Pancreas (tissue), 10 donors: ENCODE data around the gene BCR. TPM values are rescaled to one million over a fixed set of nuclear protein-coding genes. Genes with fewer than 3 reads are reported as not detected.

Experiments
- ATAC-seq, 4 donors: fragments of 200-7000 bp; cut with Tn5 transposase; one replicate each; pipeline versions ENCODE4 v1.8.0 to v1.9.1; 2020; ENCODE audit warnings: mild to moderate bottlenecking in 4 of 4, moderate library complexity in 4 of 4
- DNase-seq, 6 donors: peaks; one replicate each; pipeline ENCODE4 v3.0.0-alpha.2; 2020
- FAIRE-seq: peaks from 2 replicates; lab custom pipeline; 2012; peaks lifted over from hg19 to GRCh38; lab: Jason Lieb, UNC
- H3K27ac ChIP-seq, 4 donors: fragments of 200-600 bp; sonication (generic); 1 replicate in 3 of 4; 2 replicates in 1 of 4; pipeline versions ENCODE4 v1.5.0 to v1.8.0; 2020
- H3K27me3 ChIP-seq, 4 donors: fragments of 200-600 bp; one replicate each; pipeline ENCODE4 v1.8.0; 2021
- H3K36me3 ChIP-seq, 3 donors: fragments of 200-600 bp; sonication (generic) in 1 of 3; one replicate each; pipeline versions ENCODE4 v1.5.0 to v1.8.0; 2020 to 2021
- H3K4me1 ChIP-seq, 3 donors: fragments of 200-600 bp; one replicate each; pipeline ENCODE4 v1.8.0; 2021
- H3K4me3 ChIP-seq, 4 donors: fragments of 200-600 bp; sonication (generic) in 2 of 4; one replicate each; pipeline versions ENCODE4 v1.5.0 to v1.8.0; 2020 to 2021
- H3K9me3 ChIP-seq, 4 donors: fragments of 200-600 bp; one replicate each; pipeline ENCODE4 v1.8.0; 2021
- CTCF ChIP-seq, 4 donors: fragments of 200-600 bp; sonication (generic) in 3 of 4; IDR thresholded peaks; one replicate each; pipeline versions ENCODE4 v1.5.0 to v1.8.0; 2021; ENCODE audit warnings: antibody characterized with exemption in 4 of 4
- WGBS, 2 donors: extraction: QIAGEN DNeasy Blood & Tissue Kit; methylation state at CpG; one replicate each; pipeline ENCODE4 v1.1.7; 2013; 5-methylcytosine and 5-hydroxymethylcytosine counted together
- intact Hi-C, 3 donors: fragments of 100-400 bp; cut with DNase I; formaldehyde crosslinking; loops; one replicate each; pipeline versions ENCODE4 v1.11.1 to v1.14.2; 2022
- polyA plus RNA-seq, 2 donors: library from polyadenylated mRNA; stranded (reverse); fragments of 200-250 nt; gene quantifications; one replicate each; pipeline ENCODE4 v1.2.3, GENCODE V29; 2013
- total RNA-seq, 6 donors: library from RNA; stranded (reverse); fragmentation: NEBNext Ultra II Directional in 4 of 6; extraction: Animal tissue kit (Norgen Biotek cat#: 25700) in 4 of 6; gene quantifications; one replicate each; pipeline versions ENCODE4 v1.2.1 to v1.2.4, GENCODE V29; 2021 to 2023
- donor health status: healthy with polysubstance abuse.
- donor health status: DM: no; HTN: no; CAD: no; lungs with moderate emphysema.
- donor health status: DM: no; HTN: no; CAD: no.
- donor health status: control.
- donor health status: control.
- donor health status: Bipolar disorder and iron deficiency.
- donor health status: DM: yes; HTN: yes; CAD: no.
- donor health status: DM: no; HTN: no; CAD: no.
- donor health status: DM: no; HTN: no; CAD: no.
- donor health status: DM: yes; HTN: yes; CAD: no.

Gene BCR
- total and polyA plus RNA-seq, 8 donors: 15.5 to 35.9 (median 18.1) TPM

- no peak for TF ChIP-seq CTCF (IDR thresholded peaks at IDR 0.05)
- FAIRE-seq: no peak
- H3K27ac ChIP-seq: no peak overlapping the region
These were observed 29.5 kb upstream of the BCR start for GRCh38 chr22:23150762-23151161.

GRCh38 chr22:23151827-23152226, 28.5 kb upstream of the BCR start:
- 83 to 93% methylated on average over 16 of the region's 16 CpGs for WGBS, 2 donors
- FAIRE-seq: no peak
- no peak overlapping the region for H3K4me3 ChIP-seq
- no peak overlapping the region for H3K27ac ChIP-seq
- intact Hi-C loops: no loop called here
- no peaks in the 10 kb centered on the region for H3K9me3 ChIP-seq
- DNase-seq: no peak
- no peaks in the 10 kb centered on the region for H3K36me3 ChIP-seq
- no peaks in the 10 kb centered on the region for H3K27me3 ChIP-seq
- no peak for ATAC-seq
- TF ChIP-seq CTCF (IDR thresholded peaks at IDR 0.05): no peak
- H3K4me1 ChIP-seq: peaks cover 4 to 12% (median 10%) of the 10 kb centered on the region in 3 donors

More at GRCh38 chr22:23150762-23151161, 29.5 kb upstream of the BCR start:
- WGBS, 2 donors: 84 to 86% methylated on average over 6 of the region's 6 CpGs
- H3K9me3 ChIP-seq: no peaks in the 10 kb centered on the region
- intact Hi-C loops: no loop called here
- H3K4me1 ChIP-seq: peaks cover 4 to 12% (median 10%) of the 10 kb centered on the region in 3 donors
- DNase-seq: no peak
- no peaks in the 10 kb centered on the region for H3K27me3 ChIP-seq
- no peak for ATAC-seq
- H3K4me3 ChIP-seq: no peak overlapping the region
- H3K36me3 ChIP-seq: no peaks in the 10 kb centered on the region

- no peaks in the 10 kb centered on the region for H3K36me3 ChIP-seq
- peaks cover 4 to 10% (median 9%) of the 10 kb centered on the region in 3 donors for H3K4me1 ChIP-seq
- FAIRE-seq (no peak), DNase-seq (no peak), ATAC-seq (no peak)
- no peaks in the 10 kb centered on the region for H3K27me3 ChIP-seq
- no peak for TF ChIP-seq CTCF (IDR thresholded peaks at IDR 0.05)
- 77 to 82% methylated on average over 19 of the region's 19 CpGs for WGBS, 2 donors
- H3K4me3 ChIP-seq: no peak overlapping the region
- H3K27ac ChIP-seq: no peak overlapping the region
- intact Hi-C loops: no loop called here
- H3K9me3 ChIP-seq: no peaks in the 10 kb centered on the region
These were observed 27.8 kb upstream of the BCR start for GRCh38 chr22:23152238-23153114.

- H3K27me3 ChIP-seq: no peaks in the 10 kb centered on the region
- DNase-seq (no peak), FAIRE-seq (no peak), ATAC-seq (no peak)
- TF ChIP-seq CTCF (IDR thresholded peaks at IDR 0.05): no peak
- H3K27ac ChIP-seq: no peak overlapping the region
- 74 to 82% methylated on average over 7 of the region's 7 CpGs for WGBS, 2 donors
- intact Hi-C loops: no loop called here
- H3K4me1 ChIP-seq: no peaks in the 10 kb centered on the region
- no peaks in the 10 kb centered on the region for H3K36me3 ChIP-seq
- no peak overlapping the region for H3K4me3 ChIP-seq
- H3K9me3 ChIP-seq: no peaks in the 10 kb centered on the region
These were observed 26.3 kb upstream of the BCR start for GRCh38 chr22:23153994-23154393.

GRCh38 chr22:23154461-23154860, 25.8 kb upstream of the BCR start:
- no peak for DNase-seq
- intact Hi-C loops: no loop called here
- no peaks in the 10 kb centered on the region for H3K9me3 ChIP-seq
- H3K27me3 ChIP-seq: no peaks in the 10 kb centered on the region
- no peak for TF ChIP-seq CTCF (IDR thresholded peaks at IDR 0.05)
- H3K4me1 ChIP-seq: no peaks in the 10 kb centered on the region
- WGBS, 2 donors: 85 to 97% methylated on average over 5 of the region's 5 CpGs
- H3K27ac ChIP-seq: no peak overlapping the region
- no peak for FAIRE-seq
- no peaks in the 10 kb centered on the region for H3K36me3 ChIP-seq
- ATAC-seq: no peak
- no peak overlapping the region for H3K4me3 ChIP-seq
